Endothelial cell of hepatic sinusoid (primary cell): ENCODE data around the gene RIC8A.
"Not testable (repeated sequence)": the region's sequence is repeated elsewhere in the genome, so short reads cannot be mapped to it uniquely, and the experiment has no call there.

Experiments used
- in situ Hi-C: cut with HindIII; loops from 2 replicates; pipeline ENCODE4 v1.10.0; 2017; ENCODE audit warnings: low sequenced_read_pairs

The RIC8A gene

GRCh38 chr11:217704-218103 lies 10.2 kb downstream of the RIC8A start:
- in situ Hi-C loops: no loop called here

- in situ Hi-C loops: no loop called here
Measured at GRCh38 chr11:218815-219593, 11.5 kb downstream of the RIC8A start.

GRCh38 chr11:220641-221215 lies 13.2 kb downstream of the RIC8A start:
- in situ Hi-C loops: not testable (repeated sequence)

- in situ Hi-C loops: no loop called here
Measured at GRCh38 chr11:221539-221938, 14.0 kb downstream of the RIC8A start.

GRCh38 chr11:221998-222789 lies 14.7 kb downstream of the RIC8A start:
- in situ Hi-C loops: no loop called here

GRCh38 chr11:223026-223789 lies 15.7 kb downstream of the RIC8A start:
- in situ Hi-C loops: no loop called here

- in situ Hi-C loops: no loop called here
Measured at GRCh38 chr11:223884-224283, 16.4 kb downstream of the RIC8A start.

- in situ Hi-C loops: no loop called here
Measured at GRCh38 chr11:224424-224823, 16.9 kb downstream of the RIC8A start.

- in situ Hi-C loops: no loop called here
Measured at GRCh38 chr11:225734-226453, 18.4 kb downstream of the RIC8A start.

GRCh38 chr11:227824-228379 lies 20.4 kb downstream of the RIC8A start:
- in situ Hi-C loops: no loop called here

GRCh38 chr11:230431-230830 lies 22.9 kb downstream of the RIC8A start:
- in situ Hi-C loops: no loop called here

GRCh38 chr11:232783-233565 lies 25.5 kb downstream of the RIC8A start:
- in situ Hi-C loops: no loop called here

GRCh38 chr11:235180-235579 lies 27.7 kb downstream of the RIC8A start:
- in situ Hi-C loops: no loop called here

GRCh38 chr11:235609-235996 lies 28.1 kb downstream of the RIC8A start:
- in situ Hi-C loops: no loop called here

- in situ Hi-C loops: no loop called here
Measured at GRCh38 chr11:235997-236773, 28.7 kb downstream of the RIC8A start, which contains the start of gene SIRT3. TSS of gene SIRT3 (minus strand) at chr11:236342. CDS start at chr11:236328, 14 bp downstream.

GRCh38 chr11:236774-237767 lies 29.6 kb downstream of the RIC8A start, which contains the start of gene PSMD13:
TSS of gene PSMD13 (plus strand) at chr11:236976. CDS start at chr11:237050, 74 bp downstream.
- in situ Hi-C loops: no loop called here

GRCh38 chr11:238346-238745 lies 30.8 kb downstream of the RIC8A start:
- in situ Hi-C loops: not testable (repeated sequence)
